Right atrium auricular region (tissue), 2 donors: ENCODE measurements around the gene UVRAG. TPM values are rescaled to one million over a fixed set of nuclear protein-coding genes. Genes with fewer than 3 reads are reported as not detected.
"Not testable (repeated sequence)": the region's sequence is repeated elsewhere in the genome, so short reads cannot be mapped to it uniquely, and the experiment has no call there.

ENCODE experiments used
- DNase-seq: peaks from one replicate; pipeline ENCODE4 v3.0.0-alpha.2; 2019; ENCODE audit warnings: low spot score
- H3K27ac ChIP-seq, 2 donors: fragments of 200-600 bp; sonication (generic); 1 replicate in 1 of 2; 2 replicates in 1 of 2; pipeline ENCODE4 v1.5.1; 2016 to 2019
- H3K27me3 ChIP-seq, 2 donors: fragments of 200-600 bp; sonication (generic); one replicate each; pipeline versions ENCODE4 v1.5.1 to v1.6.0; 2017 to 2019
- H3K36me3 ChIP-seq: fragments of 200-600 bp; sonication (generic); one replicate; pipeline ENCODE4 v1.5.1; 2016
- H3K4me1 ChIP-seq, 2 donors: fragments of 200-600 bp; sonication (generic); one replicate each; pipeline versions ENCODE4 v1.5.1 to v1.6.0; 2017 to 2019
- H3K4me3 ChIP-seq, 2 donors: fragments of 200-600 bp; sonication (generic); 1 replicate in 1 of 2; 2 replicates in 1 of 2; pipeline ENCODE4 v1.5.1; 2017 to 2019; ENCODE audit warnings: mild to moderate bottlenecking in 1 of 2, moderate library complexity in 1 of 2
- H3K9me3 ChIP-seq, 2 donors: fragments of 200-600 bp; sonication (generic); one replicate each; pipeline ENCODE4 v1.5.1; 2019
- total RNA-seq, 2 donors: library from RNA; depleted of rRNA; stranded (reverse); fragments of >200 nt; gene quantifications; one replicate each; pipeline ENCODE4 v1.1.0, GENCODE V29; 2016
- TF ChIP-seq, protein P1 (sequence below), 2 donors: fragments of 200-600 bp; sonication (generic); IDR thresholded peaks; one replicate each; pipeline ENCODE4 v1.5.1; 2019; ENCODE audit warnings: antibody characterized with exemption in 2 of 2

UVRAG gene
- total RNA-seq, 2 donors from 2014 or later: 13.2 to 13.9 TPM

DNA sequence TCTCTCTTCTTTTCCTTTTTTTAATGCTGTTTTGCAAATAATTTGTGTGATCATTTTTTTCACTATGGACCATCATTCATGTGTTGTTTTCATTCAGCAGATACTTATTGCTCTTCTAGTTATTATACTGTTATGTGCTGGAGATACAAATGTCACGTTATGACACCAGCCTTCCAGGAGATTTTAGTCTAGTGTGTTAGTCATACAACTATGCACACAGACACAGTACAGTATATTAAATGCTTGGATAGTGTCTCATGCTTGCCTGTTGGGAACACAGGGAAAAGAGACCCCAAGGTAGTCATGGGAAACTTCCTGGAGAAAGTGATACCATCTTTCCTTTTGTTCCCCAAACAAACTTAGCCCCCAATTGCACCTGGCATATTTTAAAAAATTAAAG, 116.1 kb downstream of the UVRAG start:
- DNase-seq: no peak

DNA sequence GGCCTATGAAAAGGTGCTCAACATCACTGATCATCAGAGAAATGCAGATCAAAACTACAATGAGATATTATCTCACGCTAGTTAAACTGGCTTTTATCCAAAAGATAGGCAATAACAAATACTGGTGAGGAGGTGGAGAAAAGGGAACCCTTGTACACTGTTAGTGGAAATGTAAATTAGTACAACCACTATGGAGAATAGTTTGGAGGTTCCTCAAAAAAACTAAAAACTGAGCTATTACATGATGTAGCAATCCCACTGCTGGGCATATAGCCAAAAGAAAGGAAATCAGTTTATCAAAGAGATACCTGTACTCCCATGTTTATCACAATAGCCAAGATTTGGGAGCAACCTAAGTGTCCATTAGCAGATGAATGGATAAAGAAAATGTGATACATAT, 118.7 kb downstream of the UVRAG start:
- not testable (repeated sequence) for H3K4me3 ChIP-seq, H3K27ac ChIP-seq, H3K36me3 ChIP-seq, H3K4me1 ChIP-seq, DNase-seq, H3K27me3 ChIP-seq, H3K9me3 ChIP-seq

More for the DNA sequence above, 116.1 kb downstream of the UVRAG start:
- no peaks in the 10 kb centered on the region for H3K27me3 ChIP-seq
- no peaks in the 10 kb centered on the region for H3K9me3 ChIP-seq
- no peak overlapping the region for H3K27ac ChIP-seq
- H3K4me3 ChIP-seq: no peak overlapping the region
- peaks cover 0 to 3% of the 10 kb centered on the region in 2 donors for H3K4me1 ChIP-seq
- TF ChIP-seq, protein P1, sequence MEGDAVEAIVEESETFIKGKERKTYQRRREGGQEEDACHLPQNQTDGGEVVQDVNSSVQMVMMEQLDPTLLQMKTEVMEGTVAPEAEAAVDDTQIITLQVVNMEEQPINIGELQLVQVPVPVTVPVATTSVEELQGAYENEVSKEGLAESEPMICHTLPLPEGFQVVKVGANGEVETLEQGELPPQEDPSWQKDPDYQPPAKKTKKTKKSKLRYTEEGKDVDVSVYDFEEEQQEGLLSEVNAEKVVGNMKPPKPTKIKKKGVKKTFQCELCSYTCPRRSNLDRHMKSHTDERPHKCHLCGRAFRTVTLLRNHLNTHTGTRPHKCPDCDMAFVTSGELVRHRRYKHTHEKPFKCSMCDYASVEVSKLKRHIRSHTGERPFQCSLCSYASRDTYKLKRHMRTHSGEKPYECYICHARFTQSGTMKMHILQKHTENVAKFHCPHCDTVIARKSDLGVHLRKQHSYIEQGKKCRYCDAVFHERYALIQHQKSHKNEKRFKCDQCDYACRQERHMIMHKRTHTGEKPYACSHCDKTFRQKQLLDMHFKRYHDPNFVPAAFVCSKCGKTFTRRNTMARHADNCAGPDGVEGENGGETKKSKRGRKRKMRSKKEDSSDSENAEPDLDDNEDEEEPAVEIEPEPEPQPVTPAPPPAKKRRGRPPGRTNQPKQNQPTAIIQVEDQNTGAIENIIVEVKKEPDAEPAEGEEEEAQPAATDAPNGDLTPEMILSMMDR (IDR thresholded peaks at IDR 0.05): no peak
- H3K36me3 ChIP-seq: no peaks in the 10 kb centered on the region

DNA sequence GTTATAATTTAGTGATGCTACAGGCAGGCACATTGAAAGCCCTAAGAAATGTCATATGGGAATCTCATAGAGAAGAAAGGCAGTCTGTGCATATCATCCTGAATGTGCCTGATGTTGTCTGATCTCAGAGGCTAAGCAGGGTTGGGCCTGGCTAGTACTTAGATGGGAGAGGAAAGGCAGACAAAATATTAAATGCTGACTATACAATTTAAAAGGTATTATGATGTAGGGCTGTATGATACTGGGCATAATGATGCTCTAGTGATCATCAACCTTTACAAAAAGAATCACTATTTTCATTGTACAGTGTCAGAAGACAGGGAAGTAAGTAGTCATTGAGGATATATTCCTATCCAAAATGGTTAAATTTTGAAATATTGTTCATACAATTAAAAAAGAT, 119.8 kb downstream of the UVRAG start:
- H3K4me3 ChIP-seq: no peak overlapping the region
- TF ChIP-seq, protein P1 (IDR thresholded peaks at IDR 0.05): no peak
- H3K9me3 ChIP-seq: no peaks in the 10 kb centered on the region
- no peaks in the 10 kb centered on the region for H3K36me3 ChIP-seq
- no peak for DNase-seq
- H3K4me1 ChIP-seq: peaks cover 0 to 11% of the 10 kb centered on the region in 2 donors
- no peaks in the 10 kb centered on the region for H3K27me3 ChIP-seq
- no peak overlapping the region for H3K27ac ChIP-seq

DNA sequence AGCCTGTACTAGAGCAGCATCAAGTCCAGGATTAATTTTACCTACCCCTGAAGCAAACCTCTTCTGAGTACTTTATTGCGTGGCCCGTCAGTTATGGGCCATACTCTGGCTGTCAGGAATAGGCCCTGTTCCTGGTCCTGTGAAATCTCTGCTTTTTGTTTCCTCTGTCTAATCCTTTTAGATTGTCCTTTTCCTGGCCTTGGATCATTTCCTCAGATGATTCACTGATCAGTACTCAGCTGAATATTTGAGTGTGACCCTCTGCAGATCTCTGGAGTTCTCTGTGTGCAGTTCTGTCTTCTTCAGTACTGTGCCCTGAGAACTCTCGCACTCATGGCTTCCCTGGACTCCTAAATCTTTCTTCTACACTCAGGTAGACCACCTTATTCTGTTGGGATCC, 123.5 kb downstream of the UVRAG start:
- H3K4me3 ChIP-seq: no peak overlapping the region
- H3K4me1 ChIP-seq: peaks cover 0 to 20% of the 10 kb centered on the region in 2 donors
- H3K9me3 ChIP-seq: no peaks in the 10 kb centered on the region
- no peaks in the 10 kb centered on the region for H3K36me3 ChIP-seq
- no peak overlapping the region for H3K27ac ChIP-seq
- no peak for DNase-seq
- TF ChIP-seq, protein P1 (IDR thresholded peaks at IDR 0.05): no peak
- no peaks in the 10 kb centered on the region for H3K27me3 ChIP-seq

DNA sequence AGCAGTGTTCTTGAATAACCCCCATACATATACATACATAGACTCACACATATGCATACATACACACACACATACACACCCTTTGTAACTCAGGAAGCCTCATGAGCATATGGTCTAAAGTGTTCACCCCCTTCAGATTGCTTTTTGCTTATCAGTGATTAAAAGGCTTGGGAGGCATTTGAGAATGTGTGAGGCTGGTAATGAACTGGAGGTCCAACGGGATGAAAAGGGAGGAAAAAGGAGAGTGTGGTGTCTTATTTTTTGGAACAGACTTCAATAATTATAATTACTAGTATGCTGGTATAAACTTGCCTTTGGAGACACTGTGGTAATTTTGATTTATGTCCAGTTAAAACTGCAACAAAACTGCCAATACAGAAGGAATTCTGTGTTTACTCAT, 124.5 kb downstream of the UVRAG start:
- H3K4me1 ChIP-seq: peaks cover 0 to 20% of the 10 kb centered on the region in 2 donors
- H3K4me3 ChIP-seq: no peak overlapping the region
- H3K9me3 ChIP-seq: no peaks in the 10 kb centered on the region
- H3K36me3 ChIP-seq: no peaks in the 10 kb centered on the region
- no peak for DNase-seq
- no peak overlapping the region for H3K27ac ChIP-seq
- TF ChIP-seq, protein P1 (IDR thresholded peaks at IDR 0.05): no peak
- no peaks in the 10 kb centered on the region for H3K27me3 ChIP-seq

DNA sequence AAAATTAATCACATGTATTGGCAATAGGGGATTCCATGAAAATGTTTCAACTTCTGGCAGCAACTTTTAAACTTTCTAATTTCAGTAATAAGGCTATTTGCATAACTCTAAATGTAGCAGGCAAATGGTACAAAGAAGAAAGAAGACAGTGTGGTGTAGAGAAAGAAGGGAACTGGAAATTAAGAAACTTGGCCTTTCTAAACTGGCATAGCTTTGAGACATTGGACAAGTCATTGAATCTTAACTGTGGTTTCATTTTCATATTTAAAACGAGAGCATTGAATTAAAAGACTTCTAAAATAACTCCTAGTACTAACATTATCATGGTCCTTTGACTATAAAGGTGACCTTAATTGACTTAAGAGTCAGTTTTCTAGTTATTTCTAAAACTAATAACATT, 125.0 kb downstream of the UVRAG start:
- Histone ChIP-seq H3K27ac (no peak overlapping the region), H3K9me3 (no peaks in the 10 kb centered on the region), H3K27me3 (no peaks in the 10 kb centered on the region), H3K4me1 (peaks cover 0 to 20% of the 10 kb centered on the region in 2 donors), H3K4me3 (no peak overlapping the region), H3K36me3 (no peaks in the 10 kb centered on the region)
- DNase-seq: no peak
- TF ChIP-seq, protein P1 (IDR thresholded peaks at IDR 0.05): no peak
